ENCODE measurements around the gene HSPBAP1.

The HSPBAP1 gene

GRCh38 chr3:122816587-122816986 lies 23.0 kb upstream of the HSPBAP1 start:
- no peak for TF ChIP-seq CTCF (IDR thresholded peaks at IDR 0.05; ENCODE audit: low read depth, low read length)
- no peak for DNase-seq (ENCODE audit: extremely low read depth, low read depth)

DNA sequence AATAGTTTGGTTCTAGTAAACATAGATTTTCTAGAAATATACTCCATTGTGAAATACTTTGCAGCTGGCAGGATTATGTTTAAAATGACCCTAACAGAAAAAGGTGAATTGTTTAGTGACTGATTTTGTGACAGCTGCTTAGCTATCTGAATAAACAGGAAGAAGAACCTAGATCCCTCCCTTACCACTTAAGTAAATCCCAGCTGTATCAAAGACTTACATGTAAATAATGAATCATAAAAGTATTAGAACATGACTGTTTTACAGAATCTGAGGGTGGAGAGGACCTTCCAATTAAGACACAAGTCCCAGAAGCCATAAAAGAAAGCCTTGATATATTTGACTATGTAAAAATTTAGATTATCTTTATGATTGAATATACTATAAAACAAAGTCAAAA lies 17.1 kb upstream of the HSPBAP1 start:
- no peak for DNase-seq (ENCODE audit: extremely low read depth, low read depth)
- no peak for TF ChIP-seq CTCF (IDR thresholded peaks at IDR 0.05; ENCODE audit: low read depth, low read length)

DNA sequence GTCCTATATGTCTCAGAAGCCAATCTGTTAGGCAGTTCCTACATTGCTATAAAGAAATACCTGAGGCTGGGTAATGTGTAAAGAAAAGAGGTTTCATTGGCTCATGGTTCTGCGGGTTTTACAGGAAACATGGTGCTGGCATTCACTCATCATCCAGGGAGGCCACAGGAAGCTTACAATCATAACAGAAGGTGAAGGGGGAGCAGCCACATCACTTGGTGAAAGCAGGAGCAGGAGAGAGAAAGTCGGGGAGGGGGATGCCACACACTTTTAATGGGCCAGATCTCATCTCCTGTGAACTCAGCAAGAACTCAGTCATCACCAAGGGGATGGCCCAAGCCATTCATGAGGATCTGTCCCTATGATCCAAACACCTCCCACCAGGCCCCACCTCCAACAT lies 10.3 kb upstream of the HSPBAP1 start:
- no peak for TF ChIP-seq CTCF (IDR thresholded peaks at IDR 0.05; ENCODE audit: low read depth, low read length)
- DNase-seq (ENCODE audit: extremely low read depth, low read depth): no peak

DNA sequence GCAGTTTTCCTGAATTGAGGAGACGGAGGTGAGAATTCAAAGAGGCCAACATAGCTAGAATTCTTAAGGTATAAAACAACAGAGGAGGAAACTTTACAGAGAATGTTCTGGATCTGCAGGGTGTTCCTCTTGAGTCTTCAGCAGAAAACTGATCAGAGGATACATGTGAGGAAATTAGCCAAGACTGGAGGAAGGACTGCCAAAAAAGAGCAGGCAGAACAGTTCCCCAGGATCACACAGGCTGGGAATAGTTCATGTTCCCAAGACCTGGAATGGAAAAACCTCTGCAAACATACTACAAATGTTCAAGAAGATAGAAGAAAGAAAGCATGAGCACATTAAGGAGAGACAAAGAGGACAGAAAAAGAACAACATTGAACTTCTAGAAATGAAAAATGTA lies 8.7 kb upstream of the HSPBAP1 start:
- TF ChIP-seq CTCF (IDR thresholded peaks at IDR 0.05; ENCODE audit: low read depth, low read length): no peak
- no peak for DNase-seq (ENCODE audit: extremely low read depth, low read depth)

GRCh38 chr3:122800706-122801237 lies 7.1 kb upstream of the HSPBAP1 start:
- no peak for TF ChIP-seq CTCF (IDR thresholded peaks at IDR 0.05; ENCODE audit: low read depth, low read length)
- no peak for DNase-seq (ENCODE audit: extremely low read depth, low read depth)

- DNase-seq (ENCODE audit: extremely low read depth, low read depth): no peak
- no peak for TF ChIP-seq CTCF (IDR thresholded peaks at IDR 0.05; ENCODE audit: low read depth, low read length)
Observed at GRCh38 chr3:122800031-122800430, 6.4 kb upstream of the HSPBAP1 start.

- no peak for DNase-seq (ENCODE audit: extremely low read depth, low read depth)
Observed at GRCh38 chr3:122799322-122799721, 5.7 kb upstream of the HSPBAP1 start.

More at GRCh38 chr3:122799322-122799721, 5.7 kb upstream of the HSPBAP1 start:
- no peak for TF ChIP-seq CTCF (IDR thresholded peaks at IDR 0.05; ENCODE audit: low read depth, low read length)
